CD4-positive, alpha-beta T cell treated with Interleukin-21 for 1 hour (primary cell): Measurements from ENCODE around the gene DCAF6.
"Not testable (repeated sequence)": the region's sequence is repeated elsewhere in the genome, so short reads cannot be mapped to it uniquely, and the experiment has no call there.

Experiments used
- DNase-seq: peaks from one replicate; pipeline ENCODE4 v3.0.0-alpha.2; 2020

Gene DCAF6

DNA sequence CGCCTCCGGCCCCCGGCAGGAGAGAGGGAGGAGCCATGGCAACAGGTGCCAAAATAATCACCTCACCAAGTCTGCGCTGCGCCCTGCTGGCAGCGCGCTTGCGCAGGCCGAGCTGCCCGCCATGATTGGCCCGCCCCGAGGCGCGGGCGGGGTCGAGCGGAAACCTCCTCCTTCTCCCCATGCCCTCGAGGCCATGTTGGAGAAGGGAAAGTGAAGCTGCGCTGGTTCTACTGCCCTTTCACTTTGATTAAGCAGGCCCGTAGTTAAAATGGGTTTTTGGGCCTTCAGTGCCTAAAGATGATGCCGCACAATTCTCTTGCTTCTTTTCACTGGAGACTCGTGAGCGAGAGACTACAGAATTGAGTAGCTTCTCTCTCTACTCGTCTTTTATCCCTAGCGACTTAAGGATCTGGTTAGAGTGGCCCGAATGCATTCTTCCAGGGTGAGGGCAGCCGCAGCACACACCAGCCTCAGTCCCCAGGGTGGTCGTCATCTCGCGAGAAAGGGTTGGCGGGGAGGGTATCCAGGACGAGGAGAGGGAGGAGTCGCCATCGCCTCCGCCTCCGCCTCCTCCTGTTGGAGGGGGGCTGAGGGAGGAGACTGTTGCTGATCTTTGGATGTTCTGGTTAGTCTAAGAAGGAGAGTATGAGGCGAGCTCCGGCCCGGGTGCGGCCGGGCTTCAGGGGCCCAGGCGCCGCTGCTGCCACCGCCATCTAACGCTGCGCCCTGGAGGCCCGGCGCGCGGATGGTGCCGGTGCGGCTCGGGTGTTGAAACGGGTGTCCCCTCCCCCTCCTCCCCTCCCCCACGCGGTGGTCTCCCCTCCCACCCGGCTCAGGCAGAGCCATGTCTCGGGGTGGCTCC is at the start of gene DCAF6:
TSS of gene DCAF6 (plus strand) at position 616 of the 862 bp plus-strand sequence. CDS start at position 845, 229 bp downstream.
- peak; percentile 99 for DNase-seq

DNA sequence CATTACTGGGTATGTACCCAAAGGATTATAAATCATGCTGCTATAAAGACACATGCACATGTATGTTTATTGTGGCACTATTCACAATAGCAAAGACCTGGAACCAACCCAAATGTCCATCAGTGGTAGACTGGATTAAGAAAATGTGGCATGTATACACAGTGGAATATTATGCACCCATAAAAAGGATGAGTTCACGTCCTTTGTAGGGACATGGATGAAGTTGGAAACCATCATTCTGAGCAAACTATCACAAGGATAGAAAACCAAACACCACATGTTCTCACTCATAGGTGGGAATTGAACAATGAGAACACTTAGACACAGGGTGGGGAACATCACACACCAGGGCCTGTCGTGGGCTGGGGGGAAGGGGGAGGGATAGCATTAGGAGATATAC is 49.3 kb upstream of the DCAF6 start:
- not testable (repeated sequence) for DNase-seq

- DNase-seq: no peak
These were observed 46.1 kb upstream of the DCAF6 start for GRCh38 chr1:167890400-167890799.

GRCh38 chr1:167893798-167894197 is 42.7 kb upstream of the DCAF6 start:
- DNase-seq: no peak

- DNase-seq: no peak
These were observed 37.8 kb upstream of the DCAF6 start for GRCh38 chr1:167898578-167899222.

DNA sequence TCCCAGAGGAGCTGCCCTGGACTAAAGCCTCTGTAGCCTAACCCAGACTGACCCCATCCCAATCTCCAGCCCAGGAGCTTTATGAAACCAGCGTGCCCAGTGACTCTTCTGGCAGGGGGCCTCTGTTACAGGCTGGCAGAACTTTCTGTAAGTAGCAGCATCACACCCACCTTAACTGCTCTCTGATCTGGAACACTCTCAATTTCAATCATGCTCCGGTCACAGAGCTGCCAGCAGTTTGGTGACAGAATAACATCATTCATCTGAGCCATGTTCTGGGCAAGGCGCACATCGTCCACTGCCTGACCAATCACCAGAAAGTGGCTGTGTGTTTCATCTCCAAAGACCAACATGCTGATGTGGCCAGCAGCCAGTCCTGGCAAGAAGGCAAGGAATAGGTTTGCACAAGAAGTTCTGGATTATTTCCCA is 37.2 kb upstream of the DCAF6 start:
- DNase-seq: no peak

- DNase-seq: no peak
These were observed 35.6 kb upstream of the DCAF6 start for GRCh38 chr1:167900907-167901306.

- DNase-seq: no peak
These were observed 31.8 kb upstream of the DCAF6 start for GRCh38 chr1:167904652-167905130.

DNA sequence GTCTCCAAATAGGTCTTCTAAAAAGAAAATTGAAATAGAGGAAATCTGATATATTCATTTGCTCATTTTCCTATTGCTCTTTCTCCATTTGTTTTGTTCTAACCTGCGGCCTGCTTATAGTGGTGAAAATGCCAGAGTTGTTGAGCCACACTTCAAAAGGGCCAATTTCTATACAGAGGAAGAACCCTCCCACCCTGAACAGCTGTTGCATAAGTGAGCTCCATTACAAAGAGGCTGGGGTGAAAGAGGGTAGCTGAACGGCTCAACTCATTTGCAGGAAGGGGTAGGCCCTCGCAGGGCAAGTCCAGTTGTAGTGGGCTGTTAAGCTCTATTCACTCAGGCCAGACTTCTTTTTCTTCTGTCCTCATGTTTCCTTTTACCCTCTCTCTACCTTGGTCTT is 31.3 kb upstream of the DCAF6 start:
- no peak for DNase-seq

- DNase-seq: no peak
These were observed 30.8 kb upstream of the DCAF6 start for GRCh38 chr1:167905671-167906070.

DNA sequence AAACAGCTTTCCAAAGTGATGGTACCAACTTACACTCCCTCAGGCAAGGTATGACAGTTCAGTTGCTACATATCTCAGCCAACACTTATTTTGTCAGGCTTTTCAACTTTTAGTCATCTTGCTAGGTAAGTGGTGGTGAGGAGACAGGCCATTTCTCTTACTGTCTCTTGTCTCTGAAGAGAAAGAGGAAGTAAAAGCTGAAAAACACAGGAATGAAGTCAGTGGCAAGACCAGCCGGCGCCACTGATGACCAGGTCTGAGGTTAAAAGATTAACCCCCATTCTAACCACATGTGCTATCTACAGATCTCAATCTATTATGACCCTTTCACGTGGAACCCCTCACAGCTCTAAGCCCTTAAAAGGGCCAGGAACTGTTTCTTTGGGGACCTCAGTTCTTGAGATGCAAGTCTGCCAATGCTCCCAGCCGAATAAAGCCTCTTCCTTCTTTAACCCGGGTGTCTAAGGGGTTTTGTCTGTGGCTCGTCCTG is 26.7 kb upstream of the DCAF6 start:
- no peak for DNase-seq

DNA sequence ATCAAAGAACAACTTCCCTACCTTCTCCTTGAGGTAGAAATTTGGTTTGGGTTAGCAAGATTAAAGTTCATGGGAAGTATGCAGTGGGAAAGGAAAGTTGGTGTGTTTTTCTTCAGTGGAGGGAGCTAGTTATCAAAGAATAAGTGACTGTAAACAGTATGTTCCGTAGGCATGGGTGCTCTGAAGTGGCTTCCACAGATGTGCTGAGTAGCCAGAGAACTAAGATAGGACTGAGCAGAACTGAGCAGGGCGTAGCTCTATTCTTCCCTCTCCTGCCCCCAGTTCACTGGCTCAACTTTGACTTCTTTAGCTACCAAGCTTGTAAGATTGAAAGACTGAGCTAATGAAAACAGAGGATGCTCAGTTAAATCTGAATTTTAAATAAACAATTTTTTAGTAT is 26.0 kb upstream of the DCAF6 start:
- DNase-seq: no peak

GRCh38 chr1:167911413-167911812 is 25.1 kb upstream of the DCAF6 start:
- no peak for DNase-seq

- DNase-seq: no peak
These were observed 24.2 kb upstream of the DCAF6 start for GRCh38 chr1:167912294-167912693.

- DNase-seq: no peak
These were observed 22.5 kb upstream of the DCAF6 start, which contains the start of gene ADCY10 for GRCh38 chr1:167913895-167914496. ADCY10 (minus strand) TSS chr1:167914134; CDS start chr1:167905140, 8,994 bp downstream.

DNA sequence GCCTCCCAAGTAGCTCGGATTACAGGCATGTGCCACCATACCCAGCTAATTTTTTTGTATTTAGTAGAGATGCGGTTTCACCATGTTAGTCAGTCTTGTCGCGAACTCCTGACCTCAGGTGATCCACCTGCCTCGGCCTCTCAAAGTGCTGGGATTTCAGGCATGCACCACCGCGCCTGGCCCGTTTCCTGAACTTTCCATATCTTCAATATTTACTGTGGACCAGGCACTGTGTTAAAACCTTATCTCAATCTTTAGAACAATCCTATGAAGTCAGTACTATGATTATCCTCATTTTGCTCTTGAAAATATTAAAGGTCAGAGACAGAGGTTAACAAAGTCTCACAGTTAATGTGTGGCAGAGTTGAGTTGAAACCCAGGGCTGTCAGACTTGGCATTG is 20.9 kb upstream of the DCAF6 start:
- no peak for DNase-seq

- no peak for DNase-seq
These were observed 19.5 kb upstream of the DCAF6 start for GRCh38 chr1:167916766-167917511.

GRCh38 chr1:167922023-167922422 is 14.5 kb upstream of the DCAF6 start:
- no peak for DNase-seq

- DNase-seq: no peak
These were observed 13.8 kb upstream of the DCAF6 start for GRCh38 chr1:167922611-167923074.

GRCh38 chr1:167923324-167924056 is 13.0 kb upstream of the DCAF6 start:
- no peak for DNase-seq

DNA sequence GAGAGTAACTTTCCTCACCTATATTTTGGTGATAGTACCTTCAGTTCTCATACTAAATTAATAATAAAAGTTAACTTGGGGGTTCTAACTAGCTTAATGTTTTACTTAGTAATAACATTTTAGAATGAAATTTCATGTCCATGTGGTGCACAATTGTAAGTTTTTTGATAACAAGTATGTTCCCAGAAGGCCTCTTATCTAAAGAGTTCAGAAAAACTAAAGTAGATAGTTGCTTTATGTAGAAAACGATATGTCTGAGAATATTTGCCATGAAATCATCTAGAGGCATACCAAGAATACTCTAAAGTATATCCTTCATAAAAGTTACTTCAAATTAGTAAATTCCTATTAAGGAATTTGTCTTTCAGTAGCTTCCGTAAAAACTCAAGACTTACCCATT is 12.4 kb upstream of the DCAF6 start:
- DNase-seq: no peak
